Stimulated activated CD8-positive, alpha-beta memory T cell treated with anti-CD3 and anti-CD28 coated beads, Interleukin-4, amount 100 ng/mL, for 4 hours (primary cell): ENCODE data around the gene SERINC5.
"Not testable (repeated sequence)": the region's sequence is repeated elsewhere in the genome, so short reads cannot be mapped to it uniquely, and the experiment has no call there.

Experiments used
- DNase-seq, 2 donors: peaks; one replicate each; pipeline ENCODE4 v3.0.0-alpha.2; 2020; ENCODE audit warnings: low read depth in 2 of 2, low spot score in 1 of 2

The SERINC5 gene

DNA sequence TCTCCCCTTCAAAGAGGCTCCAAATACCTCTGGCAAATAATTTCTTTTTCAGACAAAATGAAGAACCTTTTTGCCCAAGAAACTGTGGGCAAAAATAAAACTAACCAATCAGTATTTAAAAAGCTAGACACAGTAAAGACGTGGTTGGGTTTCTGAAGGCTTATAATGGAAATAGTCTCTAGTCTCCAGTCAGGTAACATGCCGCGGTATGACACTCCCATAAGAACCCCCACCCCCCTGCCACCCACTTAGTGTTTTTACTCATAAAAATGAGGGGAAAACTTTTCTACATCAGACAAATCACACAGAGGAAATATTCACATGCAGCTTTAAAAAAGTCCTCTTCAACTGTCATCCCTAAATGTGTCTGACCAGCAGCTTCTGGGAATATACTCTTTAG lies 115.4 kb downstream of the SERINC5 start:
- DNase-seq, result peak; percentile 38 to 39

- DNase-seq, result no peak
These were observed 116.3 kb downstream of the SERINC5 start for GRCh38 chr5:80139466-80139972.

DNA sequence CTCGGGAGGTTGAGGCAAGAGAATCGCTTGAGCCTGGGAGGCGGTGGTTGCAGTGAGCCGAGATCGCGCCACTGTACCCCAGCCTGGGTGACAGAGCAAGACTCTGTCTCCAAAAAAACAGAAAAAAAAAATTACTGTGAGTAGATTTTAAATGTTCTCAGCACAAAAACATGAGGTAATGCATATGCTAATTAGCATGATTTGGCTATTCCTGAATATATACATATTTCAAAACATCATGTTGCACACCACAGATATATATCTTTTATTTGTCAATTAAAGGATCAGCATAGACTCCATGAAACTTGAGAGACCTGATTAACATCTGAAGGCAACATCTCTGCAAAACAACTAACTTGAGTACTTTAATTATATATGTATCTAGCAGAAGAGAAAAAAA lies 117.4 kb downstream of the SERINC5 start:
- DNase-seq, result no peak

- not testable (repeated sequence) for DNase-seq
These were observed 119.0 kb downstream of the SERINC5 start for GRCh38 chr5:80136798-80137197.

DNA sequence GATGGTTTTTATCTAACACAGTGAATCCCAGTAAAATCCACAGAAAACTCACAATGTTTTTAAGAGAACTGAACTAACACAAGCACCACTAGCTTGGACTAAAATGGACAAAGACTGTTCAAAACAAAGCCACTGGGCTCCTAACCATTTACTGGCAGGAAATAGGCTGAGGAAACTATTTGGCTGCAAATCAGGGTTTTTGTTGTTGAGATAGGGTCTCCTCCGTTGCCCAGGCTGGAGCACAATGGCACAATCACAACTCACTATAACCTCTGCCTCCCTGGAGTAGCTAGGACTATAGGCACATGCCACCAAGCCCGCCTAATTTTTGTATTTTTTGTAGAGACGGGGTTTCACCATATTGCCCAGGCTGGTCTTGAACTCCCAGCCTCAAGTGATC lies 121.0 kb downstream of the SERINC5 start:
- no peak for DNase-seq

DNA sequence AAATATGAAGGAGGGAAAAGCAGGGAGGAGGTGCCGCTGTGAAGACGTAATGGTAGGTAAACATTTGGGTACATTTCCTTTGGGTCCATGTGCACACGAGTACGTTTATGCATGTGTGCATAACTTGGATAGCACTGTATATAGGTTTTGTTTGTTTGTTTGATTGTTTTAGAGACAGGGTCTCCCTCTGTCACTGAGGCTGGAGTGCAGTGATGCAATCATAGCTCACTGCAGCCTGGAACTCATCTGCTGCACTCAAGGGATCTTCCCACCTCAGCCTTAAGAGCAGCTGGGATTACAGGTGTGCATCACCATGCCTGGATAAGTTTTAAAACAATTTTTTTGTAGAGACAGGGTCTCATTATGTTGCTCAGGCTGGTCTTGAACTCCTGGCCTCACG lies 126.7 kb downstream of the SERINC5 start:
- DNase-seq, result no peak

- no peak for DNase-seq
These were observed 127.7 kb downstream of the SERINC5 start for GRCh38 chr5:80128141-80128540.

- DNase-seq, result no peak
These were observed 128.7 kb downstream of the SERINC5 start for GRCh38 chr5:80127116-80127552.

GRCh38 chr5:80125962-80126480 lies 129.8 kb downstream of the SERINC5 start:
- DNase-seq, result no peak

DNA sequence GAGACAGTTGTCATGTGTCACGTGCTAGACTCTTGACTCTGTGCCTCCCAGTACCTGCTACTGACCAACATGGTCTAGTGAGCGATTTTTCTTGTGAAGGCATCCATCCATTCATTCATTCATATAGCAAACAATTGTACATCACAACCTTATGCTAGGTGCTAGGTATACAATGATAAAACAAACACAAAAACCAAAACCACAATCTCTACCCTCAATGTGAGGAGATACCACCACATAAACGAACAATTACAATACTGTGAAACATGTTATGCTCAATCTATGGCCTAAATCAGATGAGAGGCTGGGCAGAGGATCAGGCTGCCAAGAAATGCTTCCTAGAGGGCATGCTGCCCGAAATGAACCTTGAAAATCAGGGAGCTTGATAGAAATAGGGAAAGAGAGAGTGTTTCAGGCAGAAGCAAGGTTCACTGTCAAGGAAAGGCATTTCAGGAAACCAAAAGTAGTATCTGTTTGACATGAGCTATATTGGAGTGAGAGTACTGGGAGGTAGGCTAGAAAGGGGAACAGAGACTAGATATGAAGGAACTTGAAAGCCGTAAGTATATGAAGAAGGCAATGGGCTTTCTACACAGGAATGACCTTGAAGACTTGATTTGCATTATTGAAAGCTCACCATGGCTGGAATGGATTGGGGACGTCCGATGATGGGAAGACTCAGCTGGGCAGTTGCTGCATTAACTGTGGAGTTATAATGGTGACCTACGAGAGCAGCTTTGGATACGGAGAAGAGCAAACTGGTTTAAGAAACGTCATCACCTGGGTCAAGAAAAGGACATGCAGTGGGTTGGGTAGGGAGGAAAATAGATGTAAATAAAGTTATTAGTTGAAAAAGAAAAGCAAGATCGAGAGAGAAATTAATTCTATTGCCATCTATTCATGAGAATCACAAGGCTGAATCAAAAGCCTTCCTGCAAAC lies 130.6 kb downstream of the SERINC5 start:
- DNase-seq, result no peak

- no peak for DNase-seq
These were observed 131.5 kb downstream of the SERINC5 start for GRCh38 chr5:80124121-80124918.

DNA sequence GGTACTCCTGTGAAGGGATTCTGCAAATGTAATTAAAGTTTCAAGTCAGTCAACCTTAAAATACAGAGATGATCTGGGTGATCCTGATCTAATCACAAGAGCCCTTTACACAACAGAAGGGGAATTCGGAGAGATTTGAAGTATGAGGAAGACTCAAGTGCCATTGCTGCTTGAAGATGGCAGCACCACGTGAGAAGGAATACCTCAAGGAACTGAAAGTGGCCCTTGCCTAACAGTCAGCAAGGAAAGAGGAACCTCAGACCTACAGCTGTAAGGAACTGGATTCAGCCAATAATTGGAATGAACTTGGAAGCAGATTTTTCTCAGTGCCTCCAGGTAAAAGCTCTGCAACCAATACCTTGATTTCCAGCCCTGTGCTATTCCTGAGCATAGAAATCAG lies 133.3 kb downstream of the SERINC5 start:
- DNase-seq, result no peak

- DNase-seq, result no peak
These were observed 136.5 kb downstream of the SERINC5 start for GRCh38 chr5:80119372-80119771.

DNA sequence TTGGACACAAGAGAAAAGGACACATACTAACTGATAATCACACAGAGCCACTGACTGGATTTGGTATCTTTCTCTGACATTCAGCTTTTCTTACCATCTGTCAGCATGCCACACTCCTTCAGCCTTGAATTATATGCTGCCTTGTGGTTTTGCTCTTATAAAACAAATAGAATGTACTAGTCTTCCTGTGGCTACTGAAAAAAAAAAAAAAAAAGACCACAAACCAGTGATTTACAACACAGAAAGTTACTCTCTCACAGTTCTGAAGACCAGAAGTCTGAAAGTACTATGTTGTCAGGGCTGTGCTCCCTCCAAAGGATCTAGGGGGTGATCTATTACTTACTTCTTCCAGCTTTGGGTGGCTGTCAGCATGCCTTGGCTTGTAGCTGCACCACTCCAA lies 138.4 kb downstream of the SERINC5 start:
- no peak for DNase-seq

- DNase-seq, result no peak
These were observed 139.4 kb downstream of the SERINC5 start for GRCh38 chr5:80116465-80116864.

- no peak for DNase-seq
These were observed 139.8 kb downstream of the SERINC5 start for GRCh38 chr5:80116000-80116399.

- no peak for DNase-seq
These were observed 141.0 kb downstream of the SERINC5 start for GRCh38 chr5:80114860-80115259.

DNA sequence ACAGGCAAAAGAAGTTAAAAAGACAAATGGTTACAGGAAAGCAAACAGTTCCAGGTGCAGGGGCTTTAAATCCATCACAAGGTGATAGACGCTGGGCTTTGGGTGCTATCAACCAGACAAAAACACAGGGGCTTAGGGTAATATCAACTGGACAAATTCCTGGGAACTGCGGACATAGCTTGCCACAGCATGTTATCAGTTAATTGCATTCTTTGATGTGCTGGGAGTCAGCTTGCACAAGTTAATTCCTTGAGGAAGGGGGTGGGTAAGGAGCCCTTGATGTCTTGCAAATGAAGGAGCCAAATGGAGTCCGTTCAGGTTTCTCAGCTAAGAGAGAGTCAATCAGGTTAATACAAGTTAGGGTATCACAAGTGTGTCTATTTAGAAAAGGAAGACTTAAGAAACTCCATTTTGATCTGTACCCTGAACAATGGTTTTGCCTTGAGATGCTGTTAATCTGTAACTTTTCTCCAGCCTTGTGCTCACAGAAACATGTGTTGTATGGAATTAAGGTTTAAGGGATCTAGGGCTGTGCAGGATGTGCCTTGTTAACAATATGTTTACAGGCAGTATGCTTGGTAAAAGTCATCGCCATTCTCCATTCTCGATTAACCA lies 144.4 kb downstream of the SERINC5 start:
- not testable (repeated sequence) for DNase-seq

GRCh38 chr5:80109646-80110478 lies 146.0 kb downstream of the SERINC5 start:
- DNase-seq, result no peak

- DNase-seq, result no peak
These were observed 148.9 kb downstream of the SERINC5 start for GRCh38 chr5:80106916-80107315.
